Aorta (tissue), 5 donors: Measurements from ENCODE around the gene FGD3. TPM values are rescaled to one million over a fixed set of nuclear protein-coding genes. Genes with fewer than 3 reads are reported as not detected.

Experiments used
- ATAC-seq: fragments of 200-7000 bp; cut with Tn5 transposase; one replicate; pipeline ENCODE4 v1.9.1; 2022; ENCODE audit warnings: moderate library complexity; ENCODE audit not compliant: low FRiP score
- DNase-seq, 2 donors: peaks; one replicate each; pipeline ENCODE4 v3.0.0-alpha.2; 2020
- H3K27ac ChIP-seq, 2 donors: one replicate each; pipeline ENCODE4 v1.5.1; 2013; ENCODE audit warnings: low read length in 2 of 2, mild to moderate bottlenecking in 2 of 2, moderate library complexity in 2 of 2, control low read depth in 1 of 2, inconsistent platforms in 1 of 2, low read depth in 1 of 2
- H3K27me3 ChIP-seq, 2 donors: one replicate each; pipeline ENCODE4 v1.6.1; 2013; ENCODE audit warnings: control low read depth in 1 of 2, low read length in 1 of 2, mild to moderate bottlenecking in 1 of 2, moderate library complexity in 1 of 2; ENCODE audit not compliant: insufficient read depth in 2 of 2, control insufficient read depth in 1 of 2
- H3K36me3 ChIP-seq, 2 donors: one replicate each; pipeline ENCODE4 v1.6.1; 2013; ENCODE audit warnings: control low read depth in 1 of 2, low read length in 1 of 2, mild to moderate bottlenecking in 1 of 2; ENCODE audit not compliant: insufficient read depth in 2 of 2, control insufficient read depth in 1 of 2
- H3K4me1 ChIP-seq, 2 donors: one replicate each; pipeline ENCODE4 v1.6.1; 2013; ENCODE audit warnings: low read length in 2 of 2, control low read depth in 1 of 2, mild to moderate bottlenecking in 1 of 2, moderate library complexity in 1 of 2; ENCODE audit not compliant: insufficient read depth in 2 of 2, control insufficient read depth in 1 of 2
- H3K4me3 ChIP-seq, 2 donors: one replicate each; pipeline ENCODE4 v1.5.1; 2013; ENCODE audit warnings: low read length in 2 of 2, control low read depth in 1 of 2, mild to moderate bottlenecking in 1 of 2
- H3K9me3 ChIP-seq: one replicate; pipeline ENCODE4 v1.6.1; 2013; ENCODE audit warnings: mild to moderate bottlenecking, low read length; ENCODE audit not compliant: control insufficient read depth
- WGBS, 2 donors: extraction: QIAGEN DNeasy Blood & Tissue Kit; methylation state at CpG; one replicate each; pipeline ENCODE4 v1.1.7; 2013; 5-methylcytosine and 5-hydroxymethylcytosine counted together
- intact Hi-C, 2 donors: fragments of 100-400 bp; cut with DNase I; formaldehyde crosslinking; loops; one replicate each; pipeline versions ENCODE4 v1.14.2 to v1.15.0; 2022
- polyA plus RNA-seq, 2 donors: library from polyadenylated mRNA; stranded (reverse); fragments of 200-250 nt; gene quantifications; one replicate each; pipeline ENCODE4 v1.2.3, GENCODE V29; 2013
- total RNA-seq, 2 donors: library from RNA; stranded (reverse); fragmentation: NEBNext Ultra II Directional; extraction: Animal tissue kit (Norgen Biotek cat#: 25700); gene quantifications; one replicate each; pipeline ENCODE4 v1.2.1, GENCODE V29; 2021
- donor health status: healthy with polysubstance abuse.
- donor health status: Bipolar disorder and iron deficiency.
- donor health status: DM: no; HTN: no; CAD: no.
- donor health status: DM: no; HTN: no; CAD: no.
- donor health status: DM: yes; HTN: yes; CAD: no.

The FGD3 gene
- total and polyA plus RNA-seq, 4 donors = 0.69 to 13.4 (median 5.8) TPM

DNA sequence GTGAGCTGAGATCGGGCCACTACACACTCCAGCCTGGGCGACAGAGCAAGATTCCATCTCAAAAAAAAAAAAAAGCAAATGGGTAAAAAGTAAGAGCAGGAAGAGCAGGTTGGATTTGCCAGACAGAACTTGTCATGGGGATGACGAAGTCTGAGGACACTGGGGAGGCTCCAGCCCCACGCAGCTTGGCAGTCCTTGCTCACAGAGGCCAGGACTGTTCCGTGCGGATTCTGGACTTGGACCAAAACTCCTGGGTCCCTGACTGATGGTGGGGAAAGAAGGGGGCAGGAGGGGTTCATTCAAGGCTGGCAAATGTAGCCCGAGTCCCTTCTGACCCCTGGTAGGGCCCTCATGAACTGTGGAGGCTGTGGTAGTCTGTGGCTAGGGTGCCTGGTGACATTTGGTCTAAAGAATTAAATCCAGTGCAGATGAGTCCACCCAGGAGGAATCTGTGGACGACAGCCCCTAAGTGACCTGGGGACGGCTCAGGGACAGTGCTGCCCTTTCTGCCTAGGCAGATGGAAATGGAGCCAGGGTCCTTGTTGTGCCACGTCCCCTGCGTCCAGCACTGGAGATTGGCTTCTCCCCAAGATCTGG is 3.1 kb downstream of the FGD3 start:
- no peak overlapping the region for H3K4me3 ChIP-seq
- ATAC-seq = no peak
- no peaks in the 10 kb centered on the region for H3K9me3 ChIP-seq
- H3K27ac ChIP-seq = no peak overlapping the region
- peak in 1 of 2 donors; percentile 30 for DNase-seq
- H3K27me3 ChIP-seq = no peaks in the 10 kb centered on the region
- intact Hi-C loops = no loop called here
- WGBS, 2 donors = 84 to 86% methylated on average over 11 of the region's 11 CpGs
- H3K4me1 ChIP-seq = no peaks in the 10 kb centered on the region
- H3K36me3 ChIP-seq = no peaks in the 10 kb centered on the region

DNA sequence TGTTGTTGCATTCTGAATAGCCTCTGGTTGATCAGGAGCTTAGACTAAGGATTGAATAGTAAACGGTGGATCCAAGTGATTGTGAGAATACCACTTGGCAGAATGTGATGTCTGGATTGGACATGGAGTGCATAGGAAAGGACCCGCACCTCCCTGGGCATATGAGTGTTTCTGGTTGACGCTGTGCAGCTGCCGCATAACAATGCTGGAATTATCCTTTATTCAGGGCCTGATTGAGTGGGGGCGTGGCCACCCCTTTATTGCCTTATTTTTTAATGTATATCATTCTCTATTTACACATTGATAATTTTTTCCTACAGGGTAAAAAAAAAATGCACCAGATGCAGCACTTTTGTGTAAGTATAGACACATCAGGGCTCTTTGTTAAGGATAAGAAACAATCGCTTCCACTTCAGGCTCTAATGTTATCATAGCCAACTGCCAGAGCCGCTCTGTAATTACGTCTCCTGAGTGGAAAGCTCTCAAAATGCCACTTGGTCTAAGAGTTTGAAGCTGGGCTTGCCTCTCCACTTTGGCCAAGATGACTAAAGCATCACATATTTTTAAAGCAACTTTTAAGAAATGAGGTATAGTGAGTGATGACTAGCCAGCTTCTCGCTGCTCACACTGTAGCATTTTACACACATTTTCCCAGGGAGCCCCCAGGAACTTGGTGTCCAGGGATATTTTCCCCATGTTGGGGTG is 5.7 kb downstream of the FGD3 start:
- no peak overlapping the region for H3K4me3 ChIP-seq
- ATAC-seq = no peak
- no peaks in the 10 kb centered on the region for H3K27me3 ChIP-seq
- H3K9me3 ChIP-seq = no peaks in the 10 kb centered on the region
- no peaks in the 10 kb centered on the region for H3K4me1 ChIP-seq
- H3K36me3 ChIP-seq = no peaks in the 10 kb centered on the region
- intact Hi-C loops = no loop called here
- DNase-seq = no peak
- WGBS, 2 donors = 61 to 65% methylated on average over 9 of the region's 9 CpGs
- no peak overlapping the region for H3K27ac ChIP-seq

GRCh38 chr9:92954049-92954861 is 6.9 kb downstream of the FGD3 start:
- no peaks in the 10 kb centered on the region for H3K36me3 ChIP-seq
- no peak overlapping the region for H3K4me3 ChIP-seq
- intact Hi-C loops = no loop called here
- ATAC-seq = no peak
- H3K27ac ChIP-seq = no peak overlapping the region
- H3K27me3 ChIP-seq = no peaks in the 10 kb centered on the region
- WGBS, 2 donors = 74% methylated on average over 10 of the region's 10 CpGs
- H3K9me3 ChIP-seq = no peaks in the 10 kb centered on the region
- no peak for DNase-seq
- no peaks in the 10 kb centered on the region for H3K4me1 ChIP-seq

DNA sequence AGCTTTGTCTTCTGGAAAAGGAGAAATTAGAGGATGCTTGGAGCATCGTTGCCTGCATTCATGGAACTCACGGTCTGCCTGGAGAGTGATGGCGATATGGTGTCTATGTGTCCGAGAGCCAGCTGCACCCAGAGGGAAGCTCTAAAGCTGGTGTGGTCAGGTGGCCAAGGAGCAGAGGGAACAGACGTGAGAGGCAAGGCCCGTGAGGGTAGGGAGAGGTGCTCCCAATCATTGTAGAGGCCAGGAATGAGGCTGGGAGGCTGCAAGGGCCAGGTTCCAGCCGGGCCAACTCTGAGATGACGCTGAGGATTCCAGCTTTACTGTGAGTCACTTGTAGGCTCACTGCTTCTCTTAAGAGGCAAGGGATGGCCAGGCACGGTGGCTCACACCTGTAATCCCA is 7.6 kb downstream of the FGD3 start:
- DNase-seq (no peak), ATAC-seq (no peak)
- 92 to 93% methylated on average over 9 of the region's 9 CpGs for WGBS, 2 donors
- no peak overlapping the region for H3K4me3 ChIP-seq
- H3K27ac ChIP-seq = no peak overlapping the region
- H3K9me3 ChIP-seq = no peaks in the 10 kb centered on the region
- H3K36me3 ChIP-seq = no peaks in the 10 kb centered on the region
- no peaks in the 10 kb centered on the region for H3K4me1 ChIP-seq
- H3K27me3 ChIP-seq = no peaks in the 10 kb centered on the region
- intact Hi-C loops = no loop called here

DNA sequence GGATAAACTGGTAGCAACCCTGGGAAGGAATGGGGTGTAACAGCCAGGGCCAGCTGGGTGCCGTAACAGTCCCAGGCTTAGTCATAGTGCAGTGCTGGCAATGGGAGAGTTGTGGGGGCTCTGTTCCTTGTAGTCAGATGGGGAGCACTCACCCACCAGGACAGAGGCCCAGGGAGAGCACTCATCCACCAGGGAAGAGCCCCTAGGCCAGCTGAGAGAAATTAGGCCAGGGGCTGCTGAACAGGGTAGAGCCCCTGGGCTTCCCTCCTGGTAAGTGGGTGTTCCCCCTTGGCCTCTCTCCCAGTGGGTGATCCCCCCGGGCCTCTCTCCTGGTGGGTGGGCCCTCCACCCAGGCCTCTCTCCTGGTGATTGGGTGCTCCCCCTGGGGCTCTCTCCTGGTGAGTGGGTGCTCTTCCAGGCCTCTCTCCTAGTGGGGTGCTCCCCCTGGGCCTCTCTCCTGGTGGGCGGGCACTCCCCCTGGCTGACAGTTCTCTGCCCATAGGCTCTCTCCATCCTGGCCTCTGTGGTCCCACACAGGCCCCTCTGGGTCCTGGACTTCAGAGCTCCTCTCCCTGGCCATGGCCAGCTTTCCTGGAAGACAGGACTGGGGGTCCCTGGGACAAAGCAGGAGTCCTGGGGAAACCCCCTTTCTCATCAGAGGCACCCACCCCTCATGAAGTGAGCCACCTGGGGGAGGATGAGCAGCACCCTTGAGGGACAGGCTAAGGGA is 13.4 kb downstream of the FGD3 start:
- no peak for DNase-seq
- intact Hi-C loops = no loop called here
- H3K27ac ChIP-seq = no peak overlapping the region
- H3K9me3 ChIP-seq = peaks cover 4% of the 10 kb centered on the region
- H3K4me1 ChIP-seq = no peaks in the 10 kb centered on the region
- 81 to 91% methylated on average over 3 of the region's 3 CpGs for WGBS, 2 donors
- no peak for ATAC-seq
- H3K27me3 ChIP-seq = no peaks in the 10 kb centered on the region
- no peak overlapping the region for H3K4me3 ChIP-seq
- no peaks in the 10 kb centered on the region for H3K36me3 ChIP-seq

DNA sequence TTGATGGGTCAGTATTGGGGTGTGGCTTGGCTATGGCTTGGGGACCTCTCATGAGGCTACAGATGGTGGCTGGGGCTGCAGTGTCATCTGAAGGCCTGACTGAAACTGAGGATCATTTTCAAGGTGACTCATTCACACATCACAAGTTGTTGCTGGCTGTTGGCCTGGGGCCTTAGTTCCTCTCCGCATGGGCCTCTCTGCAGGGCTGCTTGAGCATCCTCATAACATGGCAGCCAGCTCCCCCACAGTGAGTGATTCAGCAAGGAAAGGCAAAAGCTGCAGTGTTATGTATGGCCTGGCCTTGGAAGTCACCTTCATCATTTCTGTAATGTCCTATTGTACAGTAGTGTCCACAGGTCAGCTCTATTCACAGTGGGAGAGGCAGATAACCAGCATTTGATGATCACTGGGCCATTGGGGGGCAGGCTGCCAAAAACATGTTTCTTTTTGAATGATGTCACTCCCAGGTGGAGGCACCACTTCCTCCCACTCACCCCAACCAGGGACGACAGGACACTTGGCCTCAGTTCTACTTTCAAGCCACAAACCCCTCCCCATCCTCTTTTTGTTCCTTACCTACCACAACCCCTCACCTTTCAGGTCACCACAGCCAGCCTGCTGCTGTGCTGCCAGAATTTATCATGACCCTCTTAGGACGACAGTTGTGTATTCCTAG is 14.4 kb downstream of the FGD3 start:
- no peak for ATAC-seq
- 82 to 85% methylated on average over 3 of the region's 3 CpGs for WGBS, 2 donors
- DNase-seq = no peak
- intact Hi-C loops = no loop called here
- H3K36me3 ChIP-seq = no peaks in the 10 kb centered on the region
- peaks cover 4% of the 10 kb centered on the region for H3K9me3 ChIP-seq
- no peak overlapping the region for H3K27ac ChIP-seq
- no peak overlapping the region for H3K4me3 ChIP-seq
- no peaks in the 10 kb centered on the region for H3K27me3 ChIP-seq
- no peaks in the 10 kb centered on the region for H3K4me1 ChIP-seq

- 93 to 99% methylated on average over 2 of the region's 2 CpGs for WGBS, 2 donors
- peaks cover 4% of the 10 kb centered on the region for H3K9me3 ChIP-seq
- ATAC-seq (no peak), DNase-seq (no peak)
- no peak overlapping the region for H3K4me3 ChIP-seq
- H3K27ac ChIP-seq = no peak overlapping the region
- H3K27me3 ChIP-seq = no peaks in the 10 kb centered on the region
- intact Hi-C loops = no loop called here
- H3K36me3 ChIP-seq = no peaks in the 10 kb centered on the region
- H3K4me1 ChIP-seq = no peaks in the 10 kb centered on the region
These were observed 15.0 kb downstream of the FGD3 start for GRCh38 chr9:92962303-92962649.

DNA sequence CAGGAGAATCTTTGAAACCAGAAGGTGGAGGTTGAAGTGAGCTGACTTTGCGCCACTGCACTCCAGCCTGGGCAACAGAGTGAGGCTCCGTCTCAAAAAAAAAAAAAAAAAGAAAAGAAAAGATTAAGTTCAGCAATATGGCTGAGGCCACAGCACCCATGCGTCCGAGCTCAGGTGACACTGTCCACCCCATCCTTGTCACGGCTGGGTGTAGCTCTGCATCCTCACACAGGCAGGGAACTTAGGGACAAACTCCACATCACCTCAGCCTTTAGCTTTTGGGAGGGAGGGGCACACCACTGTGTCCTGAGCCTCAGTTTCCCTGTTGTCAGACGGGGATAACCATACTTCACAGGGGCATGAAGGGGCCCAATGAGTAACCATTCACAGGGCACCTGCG is 15.5 kb downstream of the FGD3 start:
- no peaks in the 10 kb centered on the region for H3K27me3 ChIP-seq
- intact Hi-C loops = no loop called here
- no peak overlapping the region for H3K4me3 ChIP-seq
- no peak overlapping the region for H3K27ac ChIP-seq
- peaks cover 4% of the 10 kb centered on the region for H3K9me3 ChIP-seq
- WGBS, 2 donors = 90 to 94% methylated on average over 7 of the region's 7 CpGs
- no peaks in the 10 kb centered on the region for H3K36me3 ChIP-seq
- DNase-seq (no peak), ATAC-seq (no peak)
- H3K4me1 ChIP-seq = no peaks in the 10 kb centered on the region
